Activated T-cell treated with anti-CD3 and anti-CD28 coated beads for 1 hour (primary cell): Measurements from ENCODE around the gene CLSTN2.

Source experiments
- DNase-seq: peaks from one replicate; pipeline ENCODE4 v3.0.0-alpha.2; 2020; ENCODE audit warnings: low read depth

CLSTN2 gene

GRCh38 chr3:140236836-140237501 is 302.0 kb downstream of the CLSTN2 start:
- DNase-seq = no peak

GRCh38 chr3:140238646-140239314 is 303.8 kb downstream of the CLSTN2 start:
- DNase-seq = no peak

GRCh38 chr3:140242818-140243276 is 307.9 kb downstream of the CLSTN2 start:
- no peak for DNase-seq

GRCh38 chr3:140243575-140243974 is 308.6 kb downstream of the CLSTN2 start:
- DNase-seq = no peak

GRCh38 chr3:140244893-140245292 is 309.9 kb downstream of the CLSTN2 start:
- no peak for DNase-seq

GRCh38 chr3:140246578-140246977 is 311.6 kb downstream of the CLSTN2 start:
- no peak for DNase-seq

- DNase-seq = no peak
Measured at GRCh38 chr3:140247775-140248174, 312.8 kb downstream of the CLSTN2 start.

GRCh38 chr3:140249188-140249587 is 314.2 kb downstream of the CLSTN2 start:
- DNase-seq = no peak

- no peak for DNase-seq
Measured at GRCh38 chr3:140250010-140250855, 315.2 kb downstream of the CLSTN2 start.

GRCh38 chr3:140250945-140251344 is 316.0 kb downstream of the CLSTN2 start:
- no peak for DNase-seq

GRCh38 chr3:140251678-140252077 is 316.7 kb downstream of the CLSTN2 start:
- no peak for DNase-seq

- no peak for DNase-seq
Measured at GRCh38 chr3:140252812-140253656, 318.0 kb downstream of the CLSTN2 start.

- DNase-seq = no peak
Measured at GRCh38 chr3:140258222-140258724, 323.3 kb downstream of the CLSTN2 start.

- no peak for DNase-seq
Measured at GRCh38 chr3:140265302-140265701, 330.3 kb downstream of the CLSTN2 start.

- no peak for DNase-seq
Measured at GRCh38 chr3:140268103-140268502, 333.1 kb downstream of the CLSTN2 start.

- no peak for DNase-seq
Measured at GRCh38 chr3:140268610-140269009, 333.6 kb downstream of the CLSTN2 start.

- DNase-seq = no peak
Measured at GRCh38 chr3:140270329-140270728, 335.3 kb downstream of the CLSTN2 start.

- DNase-seq = no peak
Measured at GRCh38 chr3:140273542-140274195, 338.7 kb downstream of the CLSTN2 start.

GRCh38 chr3:140274429-140274828 is 339.4 kb downstream of the CLSTN2 start:
- DNase-seq = no peak

- DNase-seq = no peak
Measured at GRCh38 chr3:140276703-140277102, 341.7 kb downstream of the CLSTN2 start.

- DNase-seq = no peak
Measured at GRCh38 chr3:140277886-140278285, 342.9 kb downstream of the CLSTN2 start.
